ENCODE results near the gene SALL2.

DNA sequence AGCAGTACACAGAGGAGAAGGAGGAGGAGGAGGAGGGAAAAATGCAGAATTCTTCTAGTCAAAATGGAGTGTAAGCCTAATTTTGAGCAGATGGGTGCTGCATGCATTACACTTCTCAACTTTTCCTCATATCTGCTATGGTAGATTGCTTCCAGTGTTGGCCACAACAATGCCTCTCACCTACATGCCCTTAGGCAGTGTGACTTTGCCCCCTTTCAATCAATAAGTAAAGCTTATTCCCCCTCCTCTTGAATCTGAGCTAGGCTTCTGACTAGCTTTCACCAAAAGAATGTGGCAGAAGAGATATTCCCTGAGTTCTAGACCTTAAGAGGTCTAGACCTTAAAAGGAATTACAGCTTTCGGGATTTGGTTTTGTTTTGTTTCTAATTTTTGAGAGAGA lies 11.8 kb downstream of the SALL2 start:
- TF ChIP-seq, protein P1, sequence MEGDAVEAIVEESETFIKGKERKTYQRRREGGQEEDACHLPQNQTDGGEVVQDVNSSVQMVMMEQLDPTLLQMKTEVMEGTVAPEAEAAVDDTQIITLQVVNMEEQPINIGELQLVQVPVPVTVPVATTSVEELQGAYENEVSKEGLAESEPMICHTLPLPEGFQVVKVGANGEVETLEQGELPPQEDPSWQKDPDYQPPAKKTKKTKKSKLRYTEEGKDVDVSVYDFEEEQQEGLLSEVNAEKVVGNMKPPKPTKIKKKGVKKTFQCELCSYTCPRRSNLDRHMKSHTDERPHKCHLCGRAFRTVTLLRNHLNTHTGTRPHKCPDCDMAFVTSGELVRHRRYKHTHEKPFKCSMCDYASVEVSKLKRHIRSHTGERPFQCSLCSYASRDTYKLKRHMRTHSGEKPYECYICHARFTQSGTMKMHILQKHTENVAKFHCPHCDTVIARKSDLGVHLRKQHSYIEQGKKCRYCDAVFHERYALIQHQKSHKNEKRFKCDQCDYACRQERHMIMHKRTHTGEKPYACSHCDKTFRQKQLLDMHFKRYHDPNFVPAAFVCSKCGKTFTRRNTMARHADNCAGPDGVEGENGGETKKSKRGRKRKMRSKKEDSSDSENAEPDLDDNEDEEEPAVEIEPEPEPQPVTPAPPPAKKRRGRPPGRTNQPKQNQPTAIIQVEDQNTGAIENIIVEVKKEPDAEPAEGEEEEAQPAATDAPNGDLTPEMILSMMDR (IDR thresholded peaks at IDR 0.05): no peak
- no peak for TF ChIP-seq POLR2A (IDR thresholded peaks at IDR 0.05)

Data from adrenal gland (tissue), 5 donors.